ENCODE results near the gene NEK8. TPM values are rescaled to one million over a fixed set of nuclear protein-coding genes. Genes with fewer than 3 reads are reported as not detected.

NEK8 gene
- total RNA-seq, 4 donors from 2014 or later, result 3.9 to 14.0 (median 8.1) TPM

- TF ChIP-seq POLR2A (IDR thresholded peaks at IDR 0.05), result no peak
- TF ChIP-seq, protein P1, sequence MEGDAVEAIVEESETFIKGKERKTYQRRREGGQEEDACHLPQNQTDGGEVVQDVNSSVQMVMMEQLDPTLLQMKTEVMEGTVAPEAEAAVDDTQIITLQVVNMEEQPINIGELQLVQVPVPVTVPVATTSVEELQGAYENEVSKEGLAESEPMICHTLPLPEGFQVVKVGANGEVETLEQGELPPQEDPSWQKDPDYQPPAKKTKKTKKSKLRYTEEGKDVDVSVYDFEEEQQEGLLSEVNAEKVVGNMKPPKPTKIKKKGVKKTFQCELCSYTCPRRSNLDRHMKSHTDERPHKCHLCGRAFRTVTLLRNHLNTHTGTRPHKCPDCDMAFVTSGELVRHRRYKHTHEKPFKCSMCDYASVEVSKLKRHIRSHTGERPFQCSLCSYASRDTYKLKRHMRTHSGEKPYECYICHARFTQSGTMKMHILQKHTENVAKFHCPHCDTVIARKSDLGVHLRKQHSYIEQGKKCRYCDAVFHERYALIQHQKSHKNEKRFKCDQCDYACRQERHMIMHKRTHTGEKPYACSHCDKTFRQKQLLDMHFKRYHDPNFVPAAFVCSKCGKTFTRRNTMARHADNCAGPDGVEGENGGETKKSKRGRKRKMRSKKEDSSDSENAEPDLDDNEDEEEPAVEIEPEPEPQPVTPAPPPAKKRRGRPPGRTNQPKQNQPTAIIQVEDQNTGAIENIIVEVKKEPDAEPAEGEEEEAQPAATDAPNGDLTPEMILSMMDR (IDR thresholded peaks at IDR 0.05), result no peak
- Histone ChIP-seq H3K4me1 (peaks cover 44 to 60% of the 10 kb centered on the region in 2 donors), H3K9me3 (no peaks in the 10 kb centered on the region), H3K4me3 (replicated peaks in 1 of 3) (peak overlapping the region in 1 of 3 donors; percentile 99), H3K27ac (peak overlapping the region; percentile 91 to 99 (median 95)), H3K27me3 (no peaks in the 10 kb centered on the region), H3K36me3 (peaks cover 22 to 26% of the 10 kb centered on the region in 2 donors)
- peak; percentile 77 to 88 for DNase-seq
- intact Hi-C loops (cut with DNase I), result no loop called here
- WGBS, 2 donors, result 18 to 29% methylated on average over 4 to 5 of the region's 5 CpGs
Observed at GRCh38 chr17:28746611-28747050, 18.0 kb downstream of the NEK8 start.

DNA sequence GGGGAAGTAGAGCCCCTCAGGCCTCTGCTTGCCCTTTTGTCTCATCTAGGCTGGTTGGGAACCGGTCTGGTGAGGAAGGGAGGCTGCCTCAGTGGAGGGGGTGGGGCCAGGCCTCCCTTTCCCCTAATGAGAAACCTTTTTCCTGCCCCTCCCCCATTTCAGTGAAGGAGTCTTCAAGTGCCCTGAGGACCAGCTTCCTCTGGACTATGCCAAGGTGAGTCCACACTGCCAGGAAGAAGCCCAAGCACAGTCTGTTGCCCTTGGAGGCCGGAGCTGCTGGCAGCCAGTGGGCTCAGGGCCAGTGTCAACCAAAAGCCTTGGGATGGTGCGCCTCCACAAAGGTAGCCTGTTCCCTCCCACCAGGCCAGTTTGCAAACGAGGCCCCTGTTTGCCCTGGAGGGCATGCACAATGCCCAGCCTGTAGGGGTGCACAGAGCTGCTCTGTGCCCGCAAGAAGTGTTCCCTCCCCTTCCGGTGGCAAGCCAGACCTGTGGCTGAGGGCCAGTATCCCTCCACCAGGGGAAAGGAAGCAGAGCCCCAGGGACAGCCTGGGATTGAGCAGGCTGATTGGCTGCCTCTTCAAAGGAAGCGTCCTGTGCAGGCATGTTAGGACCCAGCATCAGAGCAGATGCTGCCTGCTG, 18.6 kb downstream of the NEK8 start:
- intact Hi-C loops (cut with DNase I), result no loop called here
- Histone ChIP-seq H3K4me1 (peaks cover 44 to 60% of the 10 kb centered on the region in 2 donors), H3K27me3 (no peaks in the 10 kb centered on the region), H3K9me3 (no peaks in the 10 kb centered on the region), H3K27ac (peak overlapping the region; percentile 91 to 99 (median 95)), H3K4me3 (replicated peaks in 1 of 3) (no peak overlapping the region), H3K36me3 (peaks cover 22 to 26% of the 10 kb centered on the region in 2 donors)
- peak; percentile 90 to 91 for DNase-seq
- peak in 1 of 2 donors; percentile 12 for TF ChIP-seq POLR2A (IDR thresholded peaks at IDR 0.05)
- TF ChIP-seq, protein P1 (IDR thresholded peaks at IDR 0.05), result peak in 1 of 6 experiments; percentile 17
- WGBS, 2 donors, result 19 to 20% methylated on average over 2 to 7 of the region's 7 CpGs

DNA sequence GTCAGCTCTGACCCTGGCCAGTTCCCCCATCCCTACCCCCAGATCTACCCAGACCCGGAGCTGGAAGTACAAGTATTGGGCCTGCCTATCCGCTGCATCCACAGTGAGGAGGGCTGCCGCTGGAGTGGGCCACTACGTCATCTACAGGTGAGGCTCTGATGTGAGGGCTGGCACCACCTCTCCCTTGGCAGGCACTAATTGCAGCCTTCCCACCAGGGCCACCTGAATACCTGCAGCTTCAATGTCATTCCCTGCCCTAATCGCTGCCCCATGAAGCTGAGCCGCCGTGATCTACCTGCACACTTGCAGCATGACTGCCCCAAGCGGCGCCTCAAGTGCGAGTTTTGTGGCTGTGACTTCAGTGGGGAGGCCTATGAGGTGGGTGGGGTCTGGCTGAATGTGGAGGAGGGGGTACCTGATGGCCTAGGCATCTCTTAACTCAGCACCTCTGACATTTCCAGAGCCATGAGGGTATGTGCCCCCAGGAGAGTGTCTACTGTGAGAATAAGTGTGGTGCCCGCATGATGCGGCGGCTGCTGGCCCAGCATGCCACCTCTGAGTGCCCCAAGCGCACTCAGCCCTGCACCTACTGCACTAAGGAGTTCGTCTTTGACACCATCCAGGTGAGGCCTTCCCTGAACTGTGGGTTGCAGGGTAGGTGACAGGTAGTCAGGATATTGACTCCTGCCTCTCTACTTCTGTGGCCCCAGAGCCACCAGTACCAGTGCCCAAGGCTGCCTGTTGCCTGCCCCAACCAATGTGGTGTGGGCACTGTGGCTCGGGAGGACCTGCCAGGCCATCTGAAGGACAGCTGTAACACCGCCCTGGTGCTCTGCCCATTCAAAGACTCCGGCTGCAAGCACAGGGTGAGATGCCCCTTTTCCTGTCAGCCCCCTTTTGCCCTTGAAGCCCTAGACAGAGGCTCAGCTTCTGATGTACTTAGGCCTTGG, 19.5 kb downstream of the NEK8 start:
- Histone ChIP-seq H3K4me3 (replicated peaks in 1 of 3) (no peak overlapping the region), H3K27me3 (no peaks in the 10 kb centered on the region), H3K9me3 (no peaks in the 10 kb centered on the region), H3K36me3 (peaks cover 22 to 26% of the 10 kb centered on the region in 2 donors), H3K27ac (peak overlapping the region in 2 of 3 donors; percentile 91 to 99), H3K4me1 (peaks cover 43 to 53% of the 10 kb centered on the region in 2 donors)
- 58 to 73% methylated on average over 7 to 16 of the region's 18 CpGs for WGBS, 2 donors
- DNase-seq, result no peak
- TF ChIP-seq, protein P1 (IDR thresholded peaks at IDR 0.05), result no peak
- no peak for TF ChIP-seq POLR2A (IDR thresholded peaks at IDR 0.05)
- intact Hi-C loops (cut with DNase I), result loop anchor here (2.0 kb wide), 1 partner anchor 61 kb away; no protein-coding TSS in a partner anchor

DNA sequence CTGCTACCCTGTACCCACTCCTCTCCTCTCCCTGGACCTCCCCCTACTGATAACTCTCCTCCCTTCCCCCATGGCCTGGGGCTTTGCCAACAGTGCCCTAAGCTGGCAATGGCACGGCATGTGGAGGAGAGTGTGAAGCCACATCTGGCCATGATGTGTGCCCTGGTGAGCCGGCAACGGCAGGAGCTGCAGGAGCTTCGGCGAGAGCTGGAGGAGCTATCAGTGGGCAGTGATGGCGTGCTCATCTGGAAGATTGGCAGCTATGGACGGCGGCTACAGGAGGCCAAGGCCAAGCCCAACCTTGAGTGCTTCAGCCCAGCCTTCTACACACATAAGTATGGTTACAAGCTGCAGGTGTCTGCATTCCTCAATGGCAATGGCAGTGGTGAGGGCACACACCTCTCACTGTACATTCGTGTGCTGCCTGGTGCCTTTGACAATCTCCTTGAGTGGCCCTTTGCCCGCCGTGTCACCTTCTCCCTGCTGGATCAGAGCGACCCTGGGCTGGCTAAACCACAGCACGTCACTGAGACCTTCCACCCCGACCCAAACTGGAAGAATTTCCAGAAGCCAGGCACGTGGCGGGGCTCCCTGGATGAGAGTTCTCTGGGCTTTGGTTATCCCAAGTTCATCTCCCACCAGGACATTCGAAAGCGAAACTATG, 20.4 kb downstream of the NEK8 start:
- Histone ChIP-seq H3K27me3 (no peaks in the 10 kb centered on the region), H3K9me3 (no peaks in the 10 kb centered on the region), H3K4me3 (replicated peaks in 1 of 3) (no peak overlapping the region), H3K27ac (peak overlapping the region in 2 of 3 donors; percentile 34 to 99), H3K4me1 (peaks cover 37 to 50% of the 10 kb centered on the region in 2 donors), H3K36me3 (peaks cover 22 to 26% of the 10 kb centered on the region in 2 donors)
- TF ChIP-seq POLR2A (IDR thresholded peaks at IDR 0.05), result no peak
- TF ChIP-seq, protein P1 (IDR thresholded peaks at IDR 0.05), result no peak
- intact Hi-C loops (cut with DNase I), result loop anchor here (2.0 kb wide), 1 partner anchor 62 kb away; no protein-coding TSS in a partner anchor
- WGBS, 2 donors, result 50 to 58% methylated on average over 9 to 13 of the region's 18 CpGs
- no peak for DNase-seq
